HEK293 (cell line): Measurements from ENCODE around the gene MED29.

Source experiments
- PBX3 ChIP-seq: sonication (generic); formaldehyde crosslinking; IDR thresholded peaks from 2 replicates; pipeline ENCODE4 v1.8.1; 2022; ENCODE audit warnings: mild to moderate bottlenecking, moderate library complexity, missing genetic modification reagents
- YY1 ChIP-seq: fragments of 450-650 bp; formaldehyde crosslinking; IDR thresholded peaks from 2 replicates; pipeline ENCODE4 v1.5.1; 2018; ENCODE audit warnings: missing biosample characterization, missing genetic modification characterization
- ZNF121 ChIP-seq: fragments of 450-650 bp; formaldehyde crosslinking; IDR thresholded peaks from 2 replicates; pipeline ENCODE4 v1.5.1; 2016; ENCODE audit warnings: missing biosample characterization, missing genetic modification characterization
- ZNF292 ChIP-seq: fragments of 450-650 bp; formaldehyde crosslinking; IDR thresholded peaks from 2 replicates; pipeline ENCODE4 v1.5.1; 2016; ENCODE audit warnings: low read depth, missing biosample characterization, missing genetic modification characterization, borderline replicate concordance
- ZNF362 ChIP-seq: fragments of 450-650 bp; formaldehyde crosslinking; IDR thresholded peaks from 2 replicates; pipeline ENCODE4 v1.5.1; 2016; ENCODE audit warnings: missing biosample characterization, missing genetic modification characterization
- TF ChIP-seq, protein P1 (sequence below): fragments of 450-650 bp; formaldehyde crosslinking; IDR thresholded peaks from 2 replicates; pipeline ENCODE4 v1.5.1; 2016; ENCODE audit warnings: missing biosample characterization, missing genetic modification characterization, low read depth
- TF ChIP-seq, protein P2 (sequence below): fragments of 450-650 bp; formaldehyde crosslinking; IDR thresholded peaks from 2 replicates; pipeline ENCODE4 v1.5.1; 2016; ENCODE audit warnings: missing biosample characterization, missing genetic modification characterization

DNA sequence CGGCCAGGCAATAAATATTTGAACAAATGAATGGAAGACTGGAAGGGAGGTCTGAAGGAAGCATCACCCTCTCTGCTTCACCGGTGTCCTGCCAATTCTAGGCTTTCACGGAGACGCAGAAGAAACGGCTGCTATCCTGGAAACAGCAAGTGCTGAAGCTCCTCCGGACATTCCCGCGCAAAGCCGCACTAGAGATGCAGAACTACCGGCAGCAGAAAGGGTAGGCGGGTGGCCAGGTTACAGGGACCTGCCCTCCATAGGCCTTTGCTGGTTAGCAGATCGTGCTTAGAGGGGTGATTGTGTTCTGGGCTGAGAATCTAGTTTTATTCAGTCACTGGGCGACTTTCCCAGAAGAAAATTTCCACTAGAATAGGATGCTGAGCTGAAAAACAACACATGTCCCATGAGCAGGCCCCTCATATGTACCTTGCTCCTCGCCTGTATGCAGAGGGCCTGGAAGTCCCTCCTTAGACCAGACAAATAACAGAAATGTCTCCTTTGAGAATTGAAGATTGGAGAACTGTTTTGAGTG is 11.2 kb upstream of the MED29 start:
- no peak for TF ChIP-seq YY1
- TF ChIP-seq, protein P1, sequence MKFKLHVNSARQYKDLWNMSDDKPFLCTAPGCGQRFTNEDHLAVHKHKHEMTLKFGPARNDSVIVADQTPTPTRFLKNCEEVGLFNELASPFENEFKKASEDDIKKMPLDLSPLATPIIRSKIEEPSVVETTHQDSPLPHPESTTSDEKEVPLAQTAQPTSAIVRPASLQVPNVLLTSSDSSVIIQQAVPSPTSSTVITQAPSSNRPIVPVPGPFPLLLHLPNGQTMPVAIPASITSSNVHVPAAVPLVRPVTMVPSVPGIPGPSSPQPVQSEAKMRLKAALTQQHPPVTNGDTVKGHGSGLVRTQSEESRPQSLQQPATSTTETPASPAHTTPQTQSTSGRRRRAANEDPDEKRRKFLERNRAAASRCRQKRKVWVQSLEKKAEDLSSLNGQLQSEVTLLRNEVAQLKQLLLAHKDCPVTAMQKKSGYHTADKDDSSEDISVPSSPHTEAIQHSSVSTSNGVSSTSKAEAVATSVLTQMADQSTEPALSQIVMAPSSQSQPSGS, result no peak
- TF ChIP-seq, protein P2, sequence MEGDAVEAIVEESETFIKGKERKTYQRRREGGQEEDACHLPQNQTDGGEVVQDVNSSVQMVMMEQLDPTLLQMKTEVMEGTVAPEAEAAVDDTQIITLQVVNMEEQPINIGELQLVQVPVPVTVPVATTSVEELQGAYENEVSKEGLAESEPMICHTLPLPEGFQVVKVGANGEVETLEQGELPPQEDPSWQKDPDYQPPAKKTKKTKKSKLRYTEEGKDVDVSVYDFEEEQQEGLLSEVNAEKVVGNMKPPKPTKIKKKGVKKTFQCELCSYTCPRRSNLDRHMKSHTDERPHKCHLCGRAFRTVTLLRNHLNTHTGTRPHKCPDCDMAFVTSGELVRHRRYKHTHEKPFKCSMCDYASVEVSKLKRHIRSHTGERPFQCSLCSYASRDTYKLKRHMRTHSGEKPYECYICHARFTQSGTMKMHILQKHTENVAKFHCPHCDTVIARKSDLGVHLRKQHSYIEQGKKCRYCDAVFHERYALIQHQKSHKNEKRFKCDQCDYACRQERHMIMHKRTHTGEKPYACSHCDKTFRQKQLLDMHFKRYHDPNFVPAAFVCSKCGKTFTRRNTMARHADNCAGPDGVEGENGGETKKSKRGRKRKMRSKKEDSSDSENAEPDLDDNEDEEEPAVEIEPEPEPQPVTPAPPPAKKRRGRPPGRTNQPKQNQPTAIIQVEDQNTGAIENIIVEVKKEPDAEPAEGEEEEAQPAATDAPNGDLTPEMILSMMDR (tag by site-specific recombination), result no peak
- TF ChIP-seq ZNF292 (tag by site-specific recombination), result no peak
- no peak for TF ChIP-seq ZNF121
- no peak for TF ChIP-seq PBX3 (CRISPR knock-in tag)
- TF ChIP-seq ZNF362 (tag by site-specific recombination), result no peak
